CD4-positive, alpha-beta T cell (primary cell): ENCODE data around the gene CLRN1. TPM values are rescaled to one million over a fixed set of nuclear protein-coding genes. Genes with fewer than 3 reads are reported as not detected.

Source experiments
- ATAC-seq: fragments of 200-7000 bp; cut with Tn5 transposase; one replicate; pipeline ENCODE4 v1.10.0; 2022; ENCODE audit warnings: mild to moderate bottlenecking; ENCODE audit not compliant: poor library complexity
- CTCF ChIA-PET: fragments of 350-600 bp; sonication (Branson Sonifier 250); formaldehyde crosslinking; loops from one replicate; lab custom pipeline; 2021; ENCODE audit warnings: antibody characterized with exemption, inconsistent platforms; lab: Charles Lee
- POLR2A ChIA-PET: fragments of 350-600 bp; sonication (Branson Sonifier 250); formaldehyde crosslinking; loops from one replicate; lab custom pipeline; 2021; ENCODE audit warnings: antibody characterized with exemption, inconsistent platforms; lab: Charles Lee
- DNase-seq, 14 experiments: peaks; one replicate each; pipeline ENCODE4 v3.0.0-alpha.2; 2013 to 2020; ENCODE audit warnings: mixed read lengths in 2 of 14
- H3K27ac ChIP-seq, 2 donors: one replicate each; pipeline versions ENCODE4 v1.5.1 to v1.7.0; 2013; ENCODE audit warnings: low read length in 2 of 2, low read depth in 1 of 2, mild to moderate bottlenecking in 1 of 2
- H3K27me3 ChIP-seq, 2 experiments: 1 replicate in 1 of 2; 2 replicates in 1 of 2; pipeline versions ENCODE4 v1.6.1 to v1.7.0; 2013; ENCODE audit warnings: low read length in 2 of 2, control low read depth in 1 of 2, mild to moderate bottlenecking in 1 of 2, moderate library complexity in 1 of 2; ENCODE audit not compliant: insufficient read depth in 2 of 2, control insufficient read depth in 1 of 2
- H3K36me3 ChIP-seq: one replicate; pipeline ENCODE4 v1.6.1; 2013; ENCODE audit warnings: low read length, control low read depth; ENCODE audit not compliant: insufficient read depth
- H3K4me1 ChIP-seq: one replicate; pipeline ENCODE4 v1.6.1; 2013; ENCODE audit warnings: low read length, control low read depth; ENCODE audit not compliant: insufficient read depth
- H3K4me3 ChIP-seq: one replicate; pipeline ENCODE4 v1.5.1; 2013; ENCODE audit warnings: mild to moderate bottlenecking, low read length, moderate library complexity
- H3K9me3 ChIP-seq, 2 experiments: 1 replicate in 1 of 2; 2 replicates in 1 of 2; pipeline versions ENCODE4 v1.6.1 to v1.7.0; 2013; ENCODE audit warnings: low read length in 2 of 2, mild to moderate bottlenecking in 2 of 2, control low read depth in 1 of 2, moderate library complexity in 1 of 2; ENCODE audit not compliant: control insufficient read depth in 1 of 2, insufficient read depth in 1 of 2
- H3K27ac Mint-ChIP-seq: one replicate; pipeline ENCODE4 v1.8.0; 2020; ENCODE audit warnings: mixed read lengths
- H3K27me3 Mint-ChIP-seq: one replicate; pipeline ENCODE4 v1.8.0; 2021; ENCODE audit warnings: mixed read lengths
- H3K36me3 Mint-ChIP-seq: one replicate; pipeline ENCODE4 v1.8.0; 2021; ENCODE audit warnings: low read depth, mixed read lengths
- H3K4me1 Mint-ChIP-seq: one replicate; pipeline ENCODE4 v1.8.0; 2021; ENCODE audit warnings: low read depth, mixed read lengths
- H3K4me3 Mint-ChIP-seq: one replicate; pipeline ENCODE4 v1.8.0; 2020; ENCODE audit warnings: mild to moderate bottlenecking, mixed read lengths
- H3K9me3 Mint-ChIP-seq: one replicate; pipeline ENCODE4 v1.8.0; 2020; ENCODE audit warnings: mixed read lengths
- intact Hi-C, 2 experiments: fragments of 100-400 bp; cut with DNase I in 1 of 2; cut with micrococcal nuclease in 1 of 2; formaldehyde crosslinking; loops; one replicate each; pipeline versions ENCODE4 v1.15.1 to v1.9.0; 2023 to 2025; cut with DNase I, micrococcal nuclease
- total RNA-seq, 174 experiments: library from RNA in 2 of 174; stranded (reverse) in 2 of 174; gene quantifications; one replicate each; pipeline ENCODE4 v1.2.3 and lab custom pipeline; 2021 to 2026
- TF ChIP-seq, protein P1 (sequence below): fragments of 200-600 bp; IDR thresholded peaks from one replicate; pipeline ENCODE4 v1.8.0; 2022; ENCODE audit warnings: antibody characterized with exemption, mild to moderate bottlenecking

Gene CLRN1
- total RNA-seq, 2 experiments from 2014 or later: not detected

- no peaks in the 10 kb centered on the region for H3K36me3 Mint-ChIP-seq
- no peaks in the 10 kb centered on the region for H3K9me3 Mint-ChIP-seq
- H3K4me3 Mint-ChIP-seq: no peak overlapping the region
- Histone ChIP-seq H3K27me3 (peaks cover 4 to 11% of the 10 kb centered on the region in 2 experiments), H3K4me1 (no peaks in the 10 kb centered on the region), H3K9me3 (no peaks in the 10 kb centered on the region), H3K27ac (no peak overlapping the region), H3K36me3 (no peaks in the 10 kb centered on the region), H3K4me3 (no peak overlapping the region)
- intact Hi-C loops: no loop called here
- DNase-seq (no peak), ATAC-seq (no peak)
- no peak overlapping the region for H3K27ac Mint-ChIP-seq
- TF ChIP-seq, protein P1, sequence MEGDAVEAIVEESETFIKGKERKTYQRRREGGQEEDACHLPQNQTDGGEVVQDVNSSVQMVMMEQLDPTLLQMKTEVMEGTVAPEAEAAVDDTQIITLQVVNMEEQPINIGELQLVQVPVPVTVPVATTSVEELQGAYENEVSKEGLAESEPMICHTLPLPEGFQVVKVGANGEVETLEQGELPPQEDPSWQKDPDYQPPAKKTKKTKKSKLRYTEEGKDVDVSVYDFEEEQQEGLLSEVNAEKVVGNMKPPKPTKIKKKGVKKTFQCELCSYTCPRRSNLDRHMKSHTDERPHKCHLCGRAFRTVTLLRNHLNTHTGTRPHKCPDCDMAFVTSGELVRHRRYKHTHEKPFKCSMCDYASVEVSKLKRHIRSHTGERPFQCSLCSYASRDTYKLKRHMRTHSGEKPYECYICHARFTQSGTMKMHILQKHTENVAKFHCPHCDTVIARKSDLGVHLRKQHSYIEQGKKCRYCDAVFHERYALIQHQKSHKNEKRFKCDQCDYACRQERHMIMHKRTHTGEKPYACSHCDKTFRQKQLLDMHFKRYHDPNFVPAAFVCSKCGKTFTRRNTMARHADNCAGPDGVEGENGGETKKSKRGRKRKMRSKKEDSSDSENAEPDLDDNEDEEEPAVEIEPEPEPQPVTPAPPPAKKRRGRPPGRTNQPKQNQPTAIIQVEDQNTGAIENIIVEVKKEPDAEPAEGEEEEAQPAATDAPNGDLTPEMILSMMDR: no peak
- H3K4me1 Mint-ChIP-seq: no peaks in the 10 kb centered on the region
- peaks cover 6% of the 10 kb centered on the region for H3K27me3 Mint-ChIP-seq
- ChIA-PET CTCF (interaction anchor here (2.0 kb wide), 1 partner anchor 31 kb away, joined by 5 read pairs; no protein-coding TSS in a partner anchor), POLR2A (no interaction called here)
Observed at GRCh38 chr3:150899141-150899540, 73.4 kb downstream of the CLRN1 start.

DNA sequence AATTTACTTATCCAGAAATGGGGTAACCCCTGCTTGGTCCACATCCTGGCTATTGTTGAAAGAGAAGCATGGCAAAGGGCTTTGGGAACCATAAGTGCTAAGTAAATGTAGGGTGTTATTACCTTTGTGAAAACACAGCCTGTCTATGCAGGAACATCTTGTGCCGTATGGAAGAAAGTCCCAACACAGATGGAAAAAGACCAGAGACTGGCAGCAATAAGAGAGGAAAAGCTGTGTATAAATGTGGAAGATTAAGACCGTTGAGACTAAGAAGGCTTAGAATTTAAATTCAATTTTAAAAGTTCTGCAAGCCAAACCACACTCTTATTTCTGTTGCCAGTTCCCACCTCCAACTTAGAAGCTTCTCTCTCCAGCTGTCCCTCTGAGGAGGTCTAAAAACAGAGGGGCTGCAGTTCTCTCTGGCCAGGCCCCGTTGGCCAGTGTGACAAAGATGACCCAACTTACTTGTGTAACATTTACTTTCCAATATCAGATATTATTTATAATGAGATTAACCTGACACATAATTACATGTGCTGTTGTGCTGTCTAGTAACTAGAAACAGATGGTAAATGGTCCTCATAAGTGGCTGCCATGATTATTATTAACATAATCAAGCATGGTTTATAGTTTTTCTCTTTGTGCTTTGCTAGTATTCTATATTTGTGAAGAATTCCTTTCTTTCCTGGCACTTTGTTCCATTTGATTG, 74.3 kb downstream of the CLRN1 start:
- no peaks in the 10 kb centered on the region for H3K9me3 Mint-ChIP-seq
- H3K9me3 ChIP-seq: no peaks in the 10 kb centered on the region

GRCh38 chr3:150897592-150897991, 74.9 kb downstream of the CLRN1 start:
- no peaks in the 10 kb centered on the region for H3K4me1 ChIP-seq
- H3K27ac ChIP-seq: no peak overlapping the region
- H3K9me3 ChIP-seq: no peaks in the 10 kb centered on the region
- H3K27me3 ChIP-seq: peaks cover 4% of the 10 kb centered on the region in 2 experiments
- Mint-ChIP-seq H3K27ac (no peak overlapping the region), H3K27me3 (peaks cover 6% of the 10 kb centered on the region), H3K9me3 (no peaks in the 10 kb centered on the region), H3K4me1 (no peaks in the 10 kb centered on the region), H3K4me3 (no peak overlapping the region), H3K36me3 (no peaks in the 10 kb centered on the region)
- H3K4me3 ChIP-seq: no peak overlapping the region
- DNase-seq (no peak), ATAC-seq (no peak)
- H3K36me3 ChIP-seq: no peaks in the 10 kb centered on the region
- intact Hi-C loops: no loop called here
- CTCF ChIA-PET: no interaction called here
- POLR2A ChIA-PET: no interaction called here
- TF ChIP-seq, protein P1: no peak

More for the DNA sequence above, 74.3 kb downstream of the CLRN1 start:
- ChIA-PET POLR2A (no interaction called here), CTCF (no interaction called here)
- Histone ChIP-seq H3K27ac (no peak overlapping the region), H3K4me3 (no peak overlapping the region), H3K36me3 (no peaks in the 10 kb centered on the region), H3K4me1 (no peaks in the 10 kb centered on the region), H3K27me3 (peaks cover 4 to 6% of the 10 kb centered on the region in 2 experiments)
- Mint-ChIP-seq H3K4me3 (no peak overlapping the region), H3K27ac (no peak overlapping the region), H3K4me1 (no peaks in the 10 kb centered on the region), H3K27me3 (peaks cover 6% of the 10 kb centered on the region), H3K36me3 (no peaks in the 10 kb centered on the region)
- DNase-seq: no peak
- TF ChIP-seq, protein P1: no peak
- intact Hi-C loops: no loop called here
- no peak for ATAC-seq
